Lung (tissue), 12 donors: ENCODE results near the gene PSD2. TPM values are rescaled to one million over a fixed set of nuclear protein-coding genes. Genes with fewer than 3 reads are reported as not detected.

Experiments used
- ATAC-seq: fragments of 200-7000 bp; cut with Tn5 transposase; one replicate; pipeline ENCODE4 v1.9.1; 2020; ENCODE audit warnings: moderate number of reproducible peaks; ENCODE audit not compliant: insufficient read depth, low FRiP score
- DNase-seq, 3 donors: peaks; one replicate each; pipeline ENCODE4 v3.0.0-alpha.2; 2013 to 2017
- H3K27ac ChIP-seq, 2 donors: one replicate each; pipeline ENCODE4 v1.5.1; 2013; ENCODE audit warnings: mild to moderate bottlenecking in 2 of 2, moderate library complexity in 2 of 2, control low read depth in 1 of 2, inconsistent platforms in 1 of 2, low read depth in 1 of 2, low read length in 1 of 2
- H3K27me3 ChIP-seq, 3 donors: one replicate each; pipeline ENCODE4 v1.5.1; 2013; ENCODE audit warnings: low read length in 2 of 3; ENCODE audit not compliant: control insufficient read depth in 3 of 3, insufficient read depth in 3 of 3
- H3K36me3 ChIP-seq, 4 donors: one replicate each; pipeline ENCODE4 v1.5.1; 2013; ENCODE audit warnings: low read length in 4 of 4, mild to moderate bottlenecking in 1 of 4, moderate library complexity in 1 of 4; ENCODE audit not compliant: control insufficient read depth in 4 of 4, insufficient read depth in 4 of 4
- H3K4me1 ChIP-seq, 5 donors: one replicate each; pipeline ENCODE4 v1.5.1; 2013; ENCODE audit warnings: low read length in 5 of 5, mild to moderate bottlenecking in 2 of 5, moderate library complexity in 1 of 5; ENCODE audit not compliant: control insufficient read depth in 5 of 5, insufficient read depth in 5 of 5
- H3K4me3 ChIP-seq: one replicate; pipeline ENCODE4 v1.5.1; 2013; ENCODE audit warnings: mild to moderate bottlenecking, control low read depth, moderate library complexity
- H3K9ac ChIP-seq, 2 donors: one replicate each; pipeline ENCODE4 v1.5.1; 2013; ENCODE audit warnings: low read length in 2 of 2, control low read depth in 1 of 2; ENCODE audit not compliant: insufficient read depth in 1 of 2
- H3K9me3 ChIP-seq, 4 donors: one replicate each; pipeline ENCODE4 v1.5.1; 2013; ENCODE audit warnings: low read length in 3 of 4, mild to moderate bottlenecking in 1 of 4, moderate library complexity in 1 of 4; ENCODE audit not compliant: control insufficient read depth in 4 of 4, insufficient read depth in 3 of 4
- CTCF ChIP-seq: IDR thresholded peaks from 2 replicates; pipeline ENCODE4 v1.5.1; 2012; ENCODE audit warnings: mild to moderate bottlenecking; ENCODE audit errors: control extremely low read depth, extremely low read depth
- WGBS, 2 donors: extraction: QIAGEN DNeasy Blood & Tissue Kit; methylation state at CpG; one replicate each; pipeline ENCODE4 v1.1.7; 2013; 5-methylcytosine and 5-hydroxymethylcytosine counted together
- polyA plus RNA-seq, 2 donors: library from polyadenylated mRNA; stranded (reverse); fragments of 200-250 nt; gene quantifications; one replicate each; pipeline ENCODE4 v1.2.1, GENCODE V29; 2013
- total RNA-seq, 2 donors: library from RNA; depleted of rRNA in 1 of 2; stranded (reverse); fragments of >200 nt in 1 of 2; gene quantifications; one replicate each; pipeline ENCODE4 v1.2.1, GENCODE V29; 2014 to 2021
- donor health status: control.
- donor health status: control.
- donor health status: Bipolar disorder and iron deficiency.
- donor health status: healthy.
- donor health status: DM: yes; HTN: yes; CAD: no.

The PSD2 gene
- total and polyA plus RNA-seq, 4 donors = 0.01 to 0.20 (median 0.05) TPM

- Histone ChIP-seq H3K4me3 (no peak overlapping the region), H3K36me3 (no peaks in the 10 kb centered on the region), H3K9ac (no peak overlapping the region), H3K4me1 (no peaks in the 10 kb centered on the region), H3K27me3 (no peaks in the 10 kb centered on the region), H3K27ac (no peak overlapping the region), H3K9me3 (peaks cover 0 to 3% (median 0%) of the 10 kb centered on the region in 4 donors)
- WGBS, 2 donors = 91 to 96% methylated on average over 4 of the region's 4 CpGs
- TF ChIP-seq CTCF = no peak
- no peak for DNase-seq
- ATAC-seq = no peak
Measured at GRCh38 chr5:139806111-139806510, 10.5 kb downstream of the PSD2 start.

DNA sequence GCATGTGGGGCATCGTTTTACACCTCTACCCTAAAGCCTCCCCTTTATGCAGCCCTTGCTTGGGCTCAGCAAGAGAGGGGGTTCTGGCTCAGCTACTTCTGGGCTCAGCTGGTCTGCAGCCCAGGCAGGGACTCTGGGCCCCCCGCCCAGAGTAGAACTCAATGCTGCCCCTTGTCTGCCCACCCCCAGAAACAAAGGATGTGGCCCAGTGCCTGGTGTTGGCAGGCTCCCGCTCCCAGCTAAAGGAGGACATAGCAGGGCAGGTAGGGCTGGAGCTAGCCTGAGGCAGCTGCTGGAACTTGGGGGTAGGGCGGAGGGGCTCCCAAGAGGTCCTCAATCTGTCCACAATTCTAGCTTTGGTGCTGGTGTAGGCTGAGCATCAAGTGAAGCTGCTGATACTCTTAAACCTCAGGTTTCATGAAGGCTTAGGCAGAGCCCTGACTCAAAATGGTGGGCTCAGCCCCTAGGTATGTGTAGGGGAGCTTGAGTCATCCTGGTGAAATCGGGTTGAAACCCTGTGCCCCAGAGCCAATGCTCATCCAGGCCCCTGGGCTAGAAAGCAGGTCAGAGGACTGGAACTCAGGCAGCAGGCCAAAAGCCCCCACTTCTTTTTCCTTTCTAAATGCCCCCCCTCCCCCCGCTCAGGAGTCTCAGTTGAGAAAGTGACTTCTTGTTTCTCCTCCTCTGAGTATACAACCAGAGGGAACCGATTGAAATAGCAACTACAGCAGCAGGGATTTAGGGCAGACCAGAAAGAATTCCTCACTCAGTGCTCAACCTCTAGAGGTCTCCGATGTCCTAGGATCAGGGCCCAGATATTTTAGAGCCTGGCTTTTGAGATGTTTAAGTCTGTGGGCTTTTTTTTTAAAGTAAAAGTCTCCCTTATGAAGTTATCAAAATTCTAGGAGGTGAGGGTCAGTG, 11.4 kb downstream of the PSD2 start:
- no peak overlapping the region for H3K27ac ChIP-seq
- no peak for TF ChIP-seq CTCF
- no peaks in the 10 kb centered on the region for H3K36me3 ChIP-seq
- no peak overlapping the region for H3K9ac ChIP-seq
- DNase-seq (no peak), ATAC-seq (no peak)
- 69 to 73% methylated on average over 8 of the region's 8 CpGs for WGBS, 2 donors
- no peak overlapping the region for H3K4me3 ChIP-seq
- H3K27me3 ChIP-seq = no peaks in the 10 kb centered on the region
- H3K9me3 ChIP-seq = peaks cover 0 to 3% (median 0%) of the 10 kb centered on the region in 4 donors
- no peaks in the 10 kb centered on the region for H3K4me1 ChIP-seq

- Histone ChIP-seq H3K4me1 (no peaks in the 10 kb centered on the region), H3K27me3 (no peaks in the 10 kb centered on the region), H3K9ac (no peak overlapping the region), H3K27ac (no peak overlapping the region), H3K9me3 (peaks cover 0 to 5% (median 0%) of the 10 kb centered on the region in 4 donors), H3K36me3 (no peaks in the 10 kb centered on the region), H3K4me3 (no peak overlapping the region)
- ATAC-seq (no peak), DNase-seq (no peak)
- TF ChIP-seq CTCF = no peak
- 69 to 74% methylated on average over 6 of the region's 6 CpGs for WGBS, 2 donors
Measured at GRCh38 chr5:139807647-139808030, 12.0 kb downstream of the PSD2 start.
